T-helper 1 cell treated with Interleukin-12 subunit alpha and Interleukin-12 subunit beta and Interleukin-4 antibody, amounts not matched to agents 30 ng/mL and 1 ng/mL, for 36 hours (primary cell): ENCODE results near the gene EPHB6. TPM values are rescaled to one million over a fixed set of nuclear protein-coding genes. Genes with fewer than 3 reads are reported as not detected.

Experiments used
- intact Hi-C: fragments of 100-400 bp; cut with micrococcal nuclease; formaldehyde crosslinking; loops from one replicate; pipeline ENCODE4 v1.15.1; 2024
- total RNA-seq: library from RNA; stranded (reverse); gene quantifications from 2 replicates; pipeline ENCODE4 v1.2.3, GENCODE V29; 2022

EPHB6 gene
- total RNA-seq, 1 donor from 2014 or later: 7.8 TPM

GRCh38 chr7:142827951-142828500 lies 26.9 kb upstream of the EPHB6 start:
- intact Hi-C loops: no loop called here

- intact Hi-C loops: no loop called here
Measured at GRCh38 chr7:142832417-142832816, 22.5 kb upstream of the EPHB6 start.

DNA sequence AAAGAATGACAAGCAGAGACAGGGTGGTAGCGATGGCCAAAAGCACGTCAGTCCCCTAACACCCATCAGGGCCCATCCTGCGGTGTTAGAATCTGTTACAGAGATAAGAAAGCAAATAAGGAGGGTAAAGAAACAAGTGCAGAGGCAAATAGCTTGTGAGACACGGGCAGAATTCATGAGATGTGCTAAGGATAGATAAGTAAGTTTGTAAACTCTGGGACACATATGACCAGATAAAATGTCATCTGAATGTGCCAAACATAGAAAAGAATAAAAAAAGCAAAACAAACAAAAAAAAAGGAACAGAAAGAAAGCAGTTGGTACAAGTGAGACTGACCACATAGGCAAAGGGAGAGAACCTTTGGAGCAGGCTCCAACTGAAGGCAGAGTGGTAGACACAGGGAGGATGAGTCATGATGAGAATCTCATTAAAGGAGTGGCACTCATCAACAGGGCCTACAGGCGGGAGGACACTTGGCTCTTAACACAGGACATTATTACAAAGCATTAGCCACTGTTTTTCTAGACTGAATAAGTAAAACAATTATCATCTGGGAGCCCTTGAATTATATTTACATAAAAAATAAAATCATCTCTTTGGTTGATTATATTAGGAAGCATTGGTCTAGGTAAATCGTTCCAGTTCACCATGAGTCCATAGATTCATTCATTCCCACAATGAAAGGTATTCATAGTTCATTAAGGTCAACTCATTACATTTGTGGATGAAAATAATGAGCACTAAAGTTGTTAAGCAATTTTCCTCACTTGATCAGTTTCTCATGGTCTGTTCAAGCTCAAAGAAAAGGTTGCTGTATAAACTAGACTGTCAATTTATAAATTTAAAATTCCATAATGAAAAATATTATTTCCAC lies 21.5 kb upstream of the EPHB6 start:
- intact Hi-C loops: no loop called here

DNA sequence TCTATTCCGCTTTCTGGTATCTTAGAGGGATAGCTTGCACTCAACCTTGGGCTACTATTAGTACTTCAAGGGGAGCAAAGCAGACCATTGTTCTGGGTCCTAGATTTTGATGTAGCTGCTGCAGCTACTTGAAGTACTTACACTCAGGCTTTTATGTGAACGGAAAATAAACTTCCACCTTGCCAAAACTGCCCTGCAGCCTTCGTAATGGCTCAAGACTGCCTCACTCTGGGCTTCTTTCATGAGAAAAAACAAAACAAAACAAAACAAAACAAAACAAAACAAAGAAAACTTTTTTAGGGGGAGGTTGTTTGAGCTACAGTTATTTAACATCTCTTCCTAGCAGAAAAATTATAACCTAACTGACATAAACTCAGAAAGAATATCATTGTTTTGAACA lies 19.4 kb upstream of the EPHB6 start:
- intact Hi-C loops: loop anchor here (1.0 kb wide), 1 partner anchor 24 kb away; no protein-coding TSS in a partner anchor

DNA sequence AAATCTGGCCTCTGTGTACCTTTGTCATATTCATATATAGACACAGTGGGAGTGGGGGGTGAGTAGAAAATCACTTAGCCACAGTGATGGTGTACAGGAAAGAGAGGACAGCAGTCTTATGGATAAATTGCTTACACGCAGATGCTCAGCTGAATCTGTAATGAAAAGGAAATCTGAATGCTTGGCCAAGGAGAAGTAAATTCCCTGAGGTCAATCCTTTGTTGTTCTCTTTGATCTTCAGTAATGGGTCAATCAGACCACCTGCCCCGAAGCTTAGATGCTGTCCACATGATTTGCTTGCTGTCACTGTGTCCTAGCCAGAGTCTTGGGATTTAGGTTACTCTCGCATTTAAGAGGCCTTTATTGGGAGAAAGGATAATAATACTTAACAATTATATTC lies 18.4 kb upstream of the EPHB6 start:
- intact Hi-C loops: no loop called here

DNA sequence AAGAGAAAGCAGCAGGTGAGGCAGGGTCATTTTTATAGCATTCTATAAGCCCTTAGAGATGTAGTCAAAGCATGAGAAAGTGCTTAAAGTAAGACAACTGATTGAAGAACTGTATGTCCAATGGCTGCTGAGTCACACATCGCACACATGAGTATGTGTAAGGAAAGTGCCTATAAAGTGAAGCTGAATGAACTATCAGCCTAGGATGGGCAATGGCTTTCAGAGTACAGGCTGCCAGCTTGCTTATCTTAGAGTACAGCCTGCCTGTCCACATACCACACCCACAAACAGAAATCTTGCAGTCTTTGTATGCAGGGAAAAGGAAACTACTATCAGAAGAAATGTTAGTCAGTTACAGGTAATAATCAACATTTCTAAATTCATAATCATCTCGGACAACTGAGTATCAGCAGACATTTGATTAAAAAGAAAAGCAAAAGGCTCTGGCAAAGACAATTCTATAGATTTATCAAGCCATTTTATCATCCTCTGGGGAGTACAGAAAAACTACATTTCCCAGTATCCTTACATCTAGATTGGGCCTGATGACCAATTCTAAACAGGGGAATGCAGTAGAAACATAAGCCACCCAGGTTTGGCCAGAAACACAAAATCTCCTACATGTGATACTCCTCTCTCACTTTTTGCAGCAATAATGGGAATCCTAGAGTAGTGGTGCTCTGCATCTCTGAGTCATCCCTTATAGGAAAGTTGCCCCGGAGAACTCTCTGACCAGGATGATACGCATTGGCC lies 16.2 kb upstream of the EPHB6 start:
- intact Hi-C loops: no loop called here

- intact Hi-C loops: no loop called here
Measured at GRCh38 chr7:142842251-142842766, 12.6 kb upstream of the EPHB6 start.

- intact Hi-C loops: no loop called here
Measured at GRCh38 chr7:142847353-142847752, 7.5 kb upstream of the EPHB6 start.

DNA sequence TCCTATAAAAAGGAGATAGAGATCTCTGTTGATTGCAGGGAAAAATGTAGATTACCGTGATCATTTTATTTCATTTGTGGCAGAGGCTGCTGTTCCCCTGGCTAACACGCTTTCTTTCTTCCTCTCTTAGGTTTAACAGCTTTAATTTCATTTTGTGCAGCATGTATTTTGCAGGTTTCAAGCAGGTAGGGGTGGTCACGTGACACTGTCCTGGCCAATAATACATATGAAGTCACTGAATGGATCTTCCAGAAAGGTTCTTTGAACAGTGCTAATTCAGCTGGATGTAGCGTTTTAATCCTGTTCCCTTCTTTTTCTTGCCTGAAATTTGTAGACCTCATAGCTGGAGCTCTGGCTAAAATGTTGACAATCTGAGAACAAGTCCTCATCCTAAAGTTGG lies 3.6 kb upstream of the EPHB6 start:
- intact Hi-C loops: loop anchor here (5.0 kb wide), 1 partner anchor 549 kb away; no protein-coding TSS in a partner anchor

GRCh38 chr7:142851919-142852318 lies 3.0 kb upstream of the EPHB6 start:
- intact Hi-C loops: loop anchor here (5.0 kb wide), 1 partner anchor 550 kb away; no protein-coding TSS in a partner anchor

GRCh38 chr7:142853739-142854371 lies 1.0 kb upstream of the EPHB6 start:
- intact Hi-C loops: loop anchor here (1.0 to 5.0 kb wide), 9 partner anchors 43 to 552 kb away; no protein-coding TSS in a partner anchor

DNA sequence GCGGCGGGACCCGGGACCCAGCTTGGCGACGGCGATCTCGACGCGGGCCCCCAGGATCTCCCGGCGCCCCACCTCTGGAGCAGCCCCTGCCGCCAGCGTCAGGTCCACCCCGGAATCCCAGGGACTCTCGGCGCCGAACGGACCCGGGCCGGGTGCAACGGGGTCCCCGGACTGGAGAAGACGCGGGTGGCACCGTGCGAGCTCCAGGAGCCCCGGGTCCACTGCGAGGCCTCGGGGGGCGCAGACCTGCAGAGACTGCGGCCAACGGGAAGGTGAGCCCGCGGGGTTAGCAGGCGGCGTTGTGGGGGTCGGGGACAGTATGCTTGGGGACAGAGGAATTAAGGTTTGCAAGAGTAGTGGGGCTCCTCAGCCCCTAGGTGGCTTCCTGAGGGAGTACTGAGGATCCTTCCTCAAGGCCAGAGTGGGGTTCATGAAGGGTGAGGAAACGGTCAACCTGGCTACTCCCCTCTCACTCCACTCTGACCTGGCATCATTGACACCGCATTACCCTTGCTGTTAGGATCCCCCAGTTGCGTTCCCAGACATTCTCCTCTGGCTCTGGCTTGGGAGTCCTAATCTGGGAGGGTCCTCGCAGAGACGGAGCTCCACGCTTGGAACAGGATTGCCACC lies 353 bp downstream of the EPHB6 start:
- intact Hi-C loops: loop anchor here (1.0 kb wide), 2 partner anchors 25 to 525 kb away; no protein-coding TSS in a partner anchor

GRCh38 chr7:142855756-142856564 lies 1.1 kb downstream of the EPHB6 start:
- intact Hi-C loops: loop anchor here (1.0 kb wide), 2 partner anchors 24 to 524 kb away; no protein-coding TSS in a partner anchor

- intact Hi-C loops: no loop called here
Measured at GRCh38 chr7:142856565-142857245, 1.8 kb downstream of the EPHB6 start.

DNA sequence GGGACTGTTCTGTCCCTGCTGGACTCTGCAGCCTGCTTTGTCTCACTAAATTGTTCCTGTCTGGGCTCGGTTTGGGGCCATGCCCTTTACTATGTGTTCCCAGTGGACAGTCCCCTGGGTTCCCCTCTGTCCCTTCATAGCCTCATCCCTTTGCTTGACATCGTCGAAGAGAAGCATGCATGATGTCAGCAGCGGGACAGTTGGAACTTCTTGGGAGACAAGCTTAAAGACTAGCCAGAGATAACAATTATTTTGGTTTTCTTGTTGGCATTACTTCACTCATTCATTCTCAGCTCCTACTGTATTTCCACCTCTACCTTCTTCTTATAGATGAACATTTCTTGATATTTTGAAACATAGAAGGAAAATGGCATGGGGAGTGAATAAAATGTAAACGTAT lies 2.7 kb downstream of the EPHB6 start:
- intact Hi-C loops: no loop called here

- intact Hi-C loops: no loop called here
Measured at GRCh38 chr7:142859411-142859810, 4.5 kb downstream of the EPHB6 start.

- intact Hi-C loops: no loop called here
Measured at GRCh38 chr7:142859829-142860228, 5.0 kb downstream of the EPHB6 start.

DNA sequence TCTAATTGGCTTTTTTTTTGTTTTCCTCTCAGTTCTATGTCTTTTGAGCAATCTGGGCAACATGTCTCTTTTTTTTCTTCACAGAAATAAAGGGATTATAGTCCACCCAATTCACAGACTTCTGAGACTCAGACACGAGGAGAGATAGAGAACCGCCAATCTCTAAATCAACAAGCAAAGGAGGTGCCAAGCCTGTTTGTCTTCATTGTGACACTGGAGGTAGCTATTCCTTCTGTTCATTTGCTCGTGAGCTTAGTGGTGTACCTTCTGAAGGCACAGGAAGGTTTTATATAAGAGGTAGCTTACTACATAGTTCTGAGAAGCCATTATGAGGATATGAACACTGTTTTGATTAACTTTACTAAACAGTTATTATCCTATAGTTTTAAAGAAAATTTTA lies 6.1 kb downstream of the EPHB6 start:
- intact Hi-C loops: no loop called here

GRCh38 chr7:142862351-142862750 lies 7.5 kb downstream of the EPHB6 start:
- intact Hi-C loops: no loop called here
